Lower leg skin (tissue), 3 donors: ENCODE results near the gene OR5B21.
A peak's percentile ranks its signal among the peaks of the same experiment; 100 is the strongest.

ENCODE experiments used
- POLR2A ChIP-seq, 2 donors: fragments of 450-650 bp; IDR thresholded peaks; one replicate each; pipeline ENCODE4 v1.6.1; 2016 to 2017; ENCODE audit warnings: antibody characterized with exemption in 2 of 2, mild to moderate bottlenecking in 1 of 2, moderate library complexity in 1 of 2
- TF ChIP-seq, protein P1 (sequence below), 3 donors: fragments of 450-650 bp; IDR thresholded peaks; one replicate each; pipeline ENCODE4 v1.5.1; 2016; ENCODE audit warnings: antibody characterized with exemption in 3 of 3, mild to moderate bottlenecking in 3 of 3, moderate library complexity in 2 of 3

DNA sequence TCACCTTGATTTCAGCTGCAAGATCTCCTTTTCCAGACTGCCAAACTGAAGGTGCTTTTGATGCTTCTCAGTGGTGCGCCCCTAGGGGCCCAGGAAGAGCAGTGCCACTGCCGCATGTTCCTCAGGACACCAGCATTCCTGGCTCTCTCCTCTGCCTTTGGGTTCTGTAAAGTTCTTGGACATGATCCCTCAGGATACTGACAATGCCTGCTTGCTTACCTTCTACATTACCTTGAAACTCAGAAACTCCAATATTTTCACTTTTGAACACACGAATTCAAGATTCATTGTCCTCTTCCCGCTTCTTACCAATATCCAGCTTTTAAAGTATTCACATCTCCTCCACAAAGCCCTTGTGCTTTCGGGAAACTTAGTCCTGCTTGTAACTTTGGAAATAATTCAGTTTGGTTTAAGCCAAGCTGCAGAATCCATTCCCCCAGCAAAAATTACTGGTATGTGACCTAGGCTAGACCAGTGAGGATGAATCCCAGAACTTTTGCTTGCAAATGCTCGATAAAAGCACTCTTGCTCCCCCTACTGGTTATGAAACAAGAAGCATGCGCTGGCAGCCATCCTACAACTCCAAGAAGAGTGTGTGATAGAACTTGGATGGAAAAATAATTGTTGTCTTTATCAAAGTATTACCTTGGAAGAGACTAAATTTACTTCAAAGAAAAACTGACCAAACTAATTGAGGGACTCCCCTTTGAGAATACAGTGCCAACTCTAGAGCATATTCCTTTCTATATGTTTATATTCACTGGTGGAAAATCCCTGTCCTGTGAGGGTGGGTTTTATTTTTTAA lies 16.5 kb upstream of the OR5B21 start:
- TF ChIP-seq POLR2A (IDR thresholded peaks at IDR 0.05): no peak
- TF ChIP-seq, protein P1, sequence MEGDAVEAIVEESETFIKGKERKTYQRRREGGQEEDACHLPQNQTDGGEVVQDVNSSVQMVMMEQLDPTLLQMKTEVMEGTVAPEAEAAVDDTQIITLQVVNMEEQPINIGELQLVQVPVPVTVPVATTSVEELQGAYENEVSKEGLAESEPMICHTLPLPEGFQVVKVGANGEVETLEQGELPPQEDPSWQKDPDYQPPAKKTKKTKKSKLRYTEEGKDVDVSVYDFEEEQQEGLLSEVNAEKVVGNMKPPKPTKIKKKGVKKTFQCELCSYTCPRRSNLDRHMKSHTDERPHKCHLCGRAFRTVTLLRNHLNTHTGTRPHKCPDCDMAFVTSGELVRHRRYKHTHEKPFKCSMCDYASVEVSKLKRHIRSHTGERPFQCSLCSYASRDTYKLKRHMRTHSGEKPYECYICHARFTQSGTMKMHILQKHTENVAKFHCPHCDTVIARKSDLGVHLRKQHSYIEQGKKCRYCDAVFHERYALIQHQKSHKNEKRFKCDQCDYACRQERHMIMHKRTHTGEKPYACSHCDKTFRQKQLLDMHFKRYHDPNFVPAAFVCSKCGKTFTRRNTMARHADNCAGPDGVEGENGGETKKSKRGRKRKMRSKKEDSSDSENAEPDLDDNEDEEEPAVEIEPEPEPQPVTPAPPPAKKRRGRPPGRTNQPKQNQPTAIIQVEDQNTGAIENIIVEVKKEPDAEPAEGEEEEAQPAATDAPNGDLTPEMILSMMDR (IDR thresholded peaks at IDR 0.05): peak in 1 of 3 donors; percentile 16
